Measurements from ENCODE around the gene CDH16. TPM values are rescaled to one million over a fixed set of nuclear protein-coding genes. Genes with fewer than 3 reads are reported as not detected.

The CDH16 gene
- total RNA-seq, 2 experiments from 2014 or later, result not detected

GRCh38 chr16:66924527-66925321 lies 6.0 kb upstream of the CDH16 start:
- Mint-ChIP-seq H3K9me3 (no peaks in the 10 kb centered on the region), H3K4me3 (peak overlapping the region; percentile 27), H3K27me3 (peaks cover 45% of the 10 kb centered on the region), H3K4me1 (peaks cover 23% of the 10 kb centered on the region), H3K27ac (no peak overlapping the region), H3K36me3 (ENCODE audit: low read depth) (no peaks in the 10 kb centered on the region)
- ChIA-PET CTCF (interaction anchor here (1.0 kb wide), 1 partner anchor 29 kb away, joined by 4 read pairs; no protein-coding TSS in a partner anchor), POLR2A (no interaction called here)
- DNase-seq, result peak; percentile 53

GRCh38 chr16:66923866-66924265 lies 5.2 kb upstream of the CDH16 start:
- Mint-ChIP-seq H3K4me3 (no peak overlapping the region), H3K27ac (no peak overlapping the region), H3K9me3 (no peaks in the 10 kb centered on the region), H3K36me3 (ENCODE audit: low read depth) (no peaks in the 10 kb centered on the region), H3K4me1 (peaks cover 23% of the 10 kb centered on the region), H3K27me3 (peaks cover 50% of the 10 kb centered on the region)
- CTCF ChIA-PET, result no interaction called here
- POLR2A ChIA-PET, result no interaction called here
- DNase-seq, result no peak

GRCh38 chr16:66923247-66923731 lies 4.6 kb upstream of the CDH16 start:
- no peak for DNase-seq
- no peaks in the 10 kb centered on the region for H3K9me3 Mint-ChIP-seq
- H3K4me1 Mint-ChIP-seq, result peaks cover 21% of the 10 kb centered on the region
- H3K36me3 Mint-ChIP-seq (ENCODE audit: low read depth), result no peaks in the 10 kb centered on the region
- CTCF ChIA-PET, result no interaction called here
- H3K27ac Mint-ChIP-seq, result no peak overlapping the region
- peaks cover 50% of the 10 kb centered on the region for H3K27me3 Mint-ChIP-seq
- no peak overlapping the region for H3K4me3 Mint-ChIP-seq
- POLR2A ChIA-PET, result no interaction called here

- peaks cover 50% of the 10 kb centered on the region for H3K27me3 Mint-ChIP-seq
- H3K27ac Mint-ChIP-seq, result no peak overlapping the region
- H3K36me3 Mint-ChIP-seq (ENCODE audit: low read depth), result no peaks in the 10 kb centered on the region
- CTCF ChIA-PET, result interaction anchor here (0.6 to 1.8 kb wide), 3 partner anchors 30 to 196 kb away, joined by 4 read pairs; no protein-coding TSS in a partner anchor
- POLR2A ChIA-PET, result no interaction called here
- H3K4me3 Mint-ChIP-seq, result no peak overlapping the region
- H3K4me1 Mint-ChIP-seq, result peaks cover 14% of the 10 kb centered on the region
- no peak for DNase-seq
- H3K9me3 Mint-ChIP-seq, result no peaks in the 10 kb centered on the region
These were observed 3.2 kb upstream of the CDH16 start for GRCh38 chr16:66921729-66922450.

GRCh38 chr16:66920924-66921680 lies 2.4 kb upstream of the CDH16 start:
- POLR2A ChIA-PET, result no interaction called here
- DNase-seq, result no peak
- CTCF ChIA-PET, result interaction anchor here (1.3 to 1.8 kb wide), 3 partner anchors 26 to 53 kb away, joined by 3 to 4 read pairs (median 4); no protein-coding TSS in a partner anchor

GRCh38 chr16:66920299-66920590 lies 1.6 kb upstream of the CDH16 start:
- H3K4me3 Mint-ChIP-seq, result no peak overlapping the region
- no peak for DNase-seq
- ChIA-PET CTCF (interaction anchor here (1.3 to 1.8 kb wide), 2 partner anchors 25 to 53 kb away, joined by 3 to 4 read pairs; no protein-coding TSS in a partner anchor), POLR2A (interaction anchor here (1.1 kb wide), 1 partner anchor 14 kb away, joined by 4 read pairs; the partner anchor contains the start of gene CIAO2B)
- peaks cover 47% of the 10 kb centered on the region for H3K27me3 Mint-ChIP-seq
- H3K9me3 Mint-ChIP-seq, result no peaks in the 10 kb centered on the region
- no peak overlapping the region for H3K27ac Mint-ChIP-seq
- H3K4me1 Mint-ChIP-seq, result peaks cover 7% of the 10 kb centered on the region
- H3K36me3 Mint-ChIP-seq (ENCODE audit: low read depth), result no peaks in the 10 kb centered on the region

More at GRCh38 chr16:66920924-66921680, 2.4 kb upstream of the CDH16 start:
- no peaks in the 10 kb centered on the region for H3K9me3 Mint-ChIP-seq
- H3K4me3 Mint-ChIP-seq, result no peak overlapping the region
- H3K36me3 Mint-ChIP-seq (ENCODE audit: low read depth), result no peaks in the 10 kb centered on the region
- H3K27ac Mint-ChIP-seq, result no peak overlapping the region
- peaks cover 14% of the 10 kb centered on the region for H3K4me1 Mint-ChIP-seq
- peaks cover 53% of the 10 kb centered on the region for H3K27me3 Mint-ChIP-seq

GRCh38 chr16:66919569-66920298 lies 1.0 kb upstream of the CDH16 start:
- H3K27ac Mint-ChIP-seq, result no peak overlapping the region
- POLR2A ChIA-PET, result interaction anchor here (0.8 to 1.1 kb wide), 2 partner anchors 13 to 15 kb away, joined by 3 to 4 read pairs; partner anchors contain the start of gene CIAO2B
- H3K4me1 Mint-ChIP-seq, result peaks cover 6% of the 10 kb centered on the region
- no peaks in the 10 kb centered on the region for H3K36me3 Mint-ChIP-seq (ENCODE audit: low read depth)
- no peaks in the 10 kb centered on the region for H3K9me3 Mint-ChIP-seq
- peaks cover 49% of the 10 kb centered on the region for H3K27me3 Mint-ChIP-seq
- CTCF ChIA-PET, result interaction anchor here (1.3 kb wide), 1 partner anchor 25 kb away, joined by 3 read pairs; no protein-coding TSS in a partner anchor
- no peak for DNase-seq
- no peak overlapping the region for H3K4me3 Mint-ChIP-seq

- CTCF ChIA-PET, result interaction anchor here (0.6 kb wide), 1 partner anchor 135 kb away, joined by 4 read pairs; no protein-coding TSS in a partner anchor
- no peak for DNase-seq
- no peak overlapping the region for H3K4me3 Mint-ChIP-seq
- POLR2A ChIA-PET, result interaction anchor here (0.8 to 1.0 kb wide), 2 partner anchors 16 to 22 kb away, joined by 3 read pairs; partner anchors contain the start of gene CIAO2B
- no peaks in the 10 kb centered on the region for H3K4me1 Mint-ChIP-seq
- H3K36me3 Mint-ChIP-seq (ENCODE audit: low read depth), result no peaks in the 10 kb centered on the region
- no peak overlapping the region for H3K27ac Mint-ChIP-seq
- H3K27me3 Mint-ChIP-seq, result peaks cover 41% of the 10 kb centered on the region
- H3K9me3 Mint-ChIP-seq, result no peaks in the 10 kb centered on the region
These were observed 330 bp downstream of the CDH16 start for GRCh38 chr16:66918355-66918754.

GRCh38 chr16:66917741-66918140 lies 944 bp downstream of the CDH16 start:
- Mint-ChIP-seq H3K9me3 (no peaks in the 10 kb centered on the region), H3K27me3 (peaks cover 36% of the 10 kb centered on the region), H3K4me3 (no peak overlapping the region), H3K36me3 (ENCODE audit: low read depth) (no peaks in the 10 kb centered on the region), H3K4me1 (no peaks in the 10 kb centered on the region), H3K27ac (no peak overlapping the region)
- DNase-seq, result no peak
- POLR2A ChIA-PET, result no interaction called here
- CTCF ChIA-PET, result interaction anchor here (1.0 kb wide), 1 partner anchor 9 kb away, joined by 3 read pairs; no protein-coding TSS in a partner anchor

- Mint-ChIP-seq H3K4me1 (no peaks in the 10 kb centered on the region), H3K27me3 (peaks cover 34% of the 10 kb centered on the region), H3K9me3 (no peaks in the 10 kb centered on the region), H3K36me3 (ENCODE audit: low read depth) (no peaks in the 10 kb centered on the region), H3K27ac (no peak overlapping the region), H3K4me3 (no peak overlapping the region)
- CTCF ChIA-PET, result interaction anchor here (0.8 kb wide), 1 partner anchor 364 kb away, joined by 3 read pairs; no protein-coding TSS in a partner anchor
- no peak for DNase-seq
- POLR2A ChIA-PET, result no interaction called here
These were observed 2.2 kb downstream of the CDH16 start for GRCh38 chr16:66916518-66916917.

GRCh38 chr16:66915041-66915440 lies 3.6 kb downstream of the CDH16 start:
- H3K4me1 Mint-ChIP-seq, result no peaks in the 10 kb centered on the region
- CTCF ChIA-PET, result no interaction called here

GRCh38 chr16:66914541-66914940 lies 4.1 kb downstream of the CDH16 start:
- Mint-ChIP-seq H3K27me3 (peaks cover 20% of the 10 kb centered on the region), H3K9me3 (no peaks in the 10 kb centered on the region), H3K36me3 (ENCODE audit: low read depth) (no peaks in the 10 kb centered on the region), H3K4me1 (no peaks in the 10 kb centered on the region), H3K4me3 (no peak overlapping the region), H3K27ac (no peak overlapping the region)
- no peak for DNase-seq
- POLR2A ChIA-PET, result no interaction called here
- CTCF ChIA-PET, result no interaction called here

More at GRCh38 chr16:66915041-66915440, 3.6 kb downstream of the CDH16 start:
- DNase-seq, result no peak
- H3K4me3 Mint-ChIP-seq, result no peak overlapping the region
- no peak overlapping the region for H3K27ac Mint-ChIP-seq
- H3K9me3 Mint-ChIP-seq, result no peaks in the 10 kb centered on the region
- H3K27me3 Mint-ChIP-seq, result peaks cover 22% of the 10 kb centered on the region
- POLR2A ChIA-PET, result no interaction called here
- H3K36me3 Mint-ChIP-seq (ENCODE audit: low read depth), result no peaks in the 10 kb centered on the region

Data from activated CD4-positive, alpha-beta memory T cell treated with anti-CD3 and anti-CD28 coated beads, Interleukin-2, amount 10 ng/mL, durations not matched to agents 7 days and 5 days (primary cell).